Kidney (tissue), 14 donors: ENCODE results near the gene LRRC27. TPM values are rescaled to one million over a fixed set of nuclear protein-coding genes. Genes with fewer than 3 reads are reported as not detected.
A peak's percentile ranks its signal among the peaks of the same experiment; 100 is the strongest.

Source experiments
- DNase-seq, 5 donors: peaks; one replicate each; pipeline ENCODE4 v3.0.0-alpha.2; 2013 to 2020
- FAIRE-seq: peaks from 2 replicates; lab custom pipeline; 2012; peaks lifted over from hg19 to GRCh38; lab: Jason Lieb, UNC
- H3K27ac ChIP-seq, 2 donors: one replicate each; pipeline ENCODE4 v1.7.0; 2013; ENCODE audit warnings: low read depth in 2 of 2, low read length in 2 of 2, inconsistent platforms in 1 of 2
- H3K27me3 ChIP-seq: one replicate; pipeline ENCODE4 v1.7.1; 2013; ENCODE audit warnings: low read length, inconsistent platforms; ENCODE audit not compliant: control insufficient read depth, insufficient read depth
- H3K36me3 ChIP-seq, 3 donors: one replicate each; pipeline versions ENCODE4 v1.7.0 to v1.7.1; 2013; ENCODE audit warnings: low read length in 3 of 3, control low read depth in 1 of 3, inconsistent platforms in 1 of 3; ENCODE audit not compliant: insufficient read depth in 3 of 3, control insufficient read depth in 2 of 3
- H3K4me1 ChIP-seq, 3 donors: one replicate each; pipeline versions ENCODE4 v1.7.0 to v1.7.1; 2013; ENCODE audit warnings: low read length in 3 of 3, inconsistent platforms in 1 of 3, low read depth in 1 of 3; ENCODE audit not compliant: control insufficient read depth in 2 of 3, insufficient read depth in 2 of 3
- H3K4me3 ChIP-seq, 3 donors: one replicate each; pipeline versions ENCODE4 v1.7.0 to v1.8.1; 2013; ENCODE audit warnings: low read length in 3 of 3, control low read depth in 1 of 3, inconsistent platforms in 1 of 3
- H3K9ac ChIP-seq, 3 donors: one replicate each; pipeline versions ENCODE4 v1.7.0 to v1.7.1; 2013; ENCODE audit warnings: low read length in 3 of 3, control low read depth in 1 of 3, inconsistent platforms in 1 of 3
- H3K9me3 ChIP-seq, 3 donors: one replicate each; pipeline versions ENCODE4 v1.7.0 to v1.7.1; 2013; ENCODE audit warnings: low read length in 3 of 3, control low read depth in 1 of 3, inconsistent platforms in 1 of 3; ENCODE audit not compliant: control insufficient read depth in 2 of 3, insufficient read depth in 1 of 3
- intact Hi-C: fragments of 100-400 bp; cut with DNase I; formaldehyde crosslinking; loops from one replicate; pipeline ENCODE4 v1.11.1; 2022
- polyA plus RNA-seq: library from polyadenylated mRNA; stranded (reverse); fragments of 350-450 nt; fragmentation: Illumina TruSeq; extraction: RNeasy Lipid Tissue Mini Kit (QIAGEN cat#74804); gene quantifications from one replicate; pipeline ENCODE4 v1.2.3, GENCODE V29; 2014; ENCODE audit warnings: low read depth, low replicate concordance; ENCODE audit not compliant: insufficient read depth
- total RNA-seq: library from RNA; stranded (reverse); fragmentation: NEBNext Ultra II Directional; extraction: Animal tissue kit (Norgen Biotek cat#: 25700); gene quantifications from one replicate; pipeline ENCODE4 v1.2.1, GENCODE V29; 2021
- TF ChIP-seq, protein P1 (sequence below): IDR thresholded peaks from 3 replicates; pipeline ENCODE4 v1.5.1; 2012; ENCODE audit warnings: mild to moderate bottlenecking, moderate library complexity, borderline replicate concordance; ENCODE audit not compliant: insufficient read depth; ENCODE audit errors: extremely low read depth
- donor health status: control.
- donor health status: control.
- donor health status: control.
- donor health status: control.
- donor health status: control.
- donor health status: DM: yes; HTN: yes; CAD: no.
- donor health status: Normal renal cell carcinoma (clear cell type).

The LRRC27 gene
- total and polyA plus RNA-seq, 2 donors from 2014 or later: 14.4 to 14.6 TPM

DNA sequence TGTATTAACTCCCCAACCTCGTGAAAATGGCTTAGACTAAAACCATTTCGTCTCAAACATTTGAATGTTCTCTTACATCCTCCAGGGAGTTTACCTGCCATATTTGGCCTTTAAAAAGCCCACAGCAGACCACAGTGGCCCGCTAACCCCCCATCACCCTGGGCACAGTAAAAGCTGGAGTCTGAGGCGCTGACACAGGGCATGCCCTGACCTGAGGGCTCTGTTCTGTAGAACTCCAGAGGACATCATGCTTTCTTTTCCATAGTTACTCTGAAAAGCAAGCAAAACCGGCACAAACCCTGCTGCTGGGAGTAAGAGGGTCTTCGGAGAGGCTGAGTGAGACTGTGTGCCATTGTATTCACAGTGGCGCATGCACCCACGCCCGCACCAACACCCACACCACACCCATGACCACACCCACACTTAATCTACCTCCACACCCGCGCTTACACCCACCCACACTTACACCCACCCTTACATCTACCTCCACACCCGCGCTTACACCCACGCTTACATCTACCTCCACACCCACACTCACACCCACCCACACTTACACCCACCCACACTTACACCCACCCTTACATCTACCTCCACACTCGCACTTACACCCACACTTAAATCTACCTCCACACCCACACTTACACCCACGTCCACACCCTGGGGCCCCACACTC, 32.1 kb downstream of the LRRC27 start:
- Histone ChIP-seq H3K4me1 (no peaks in the 10 kb centered on the region), H3K36me3 (peaks cover 0 to 8% (median 2%) of the 10 kb centered on the region in 3 donors), H3K9ac (no peak overlapping the region), H3K27ac (no peak overlapping the region), H3K27me3 (no peaks in the 10 kb centered on the region), H3K9me3 (no peaks in the 10 kb centered on the region), H3K4me3 (no peak overlapping the region)
- intact Hi-C loops: no loop called here
- DNase-seq (peak in 2 of 5 donors; percentile 68 to 89), FAIRE-seq (peak; percentile 19)
- TF ChIP-seq, protein P1, sequence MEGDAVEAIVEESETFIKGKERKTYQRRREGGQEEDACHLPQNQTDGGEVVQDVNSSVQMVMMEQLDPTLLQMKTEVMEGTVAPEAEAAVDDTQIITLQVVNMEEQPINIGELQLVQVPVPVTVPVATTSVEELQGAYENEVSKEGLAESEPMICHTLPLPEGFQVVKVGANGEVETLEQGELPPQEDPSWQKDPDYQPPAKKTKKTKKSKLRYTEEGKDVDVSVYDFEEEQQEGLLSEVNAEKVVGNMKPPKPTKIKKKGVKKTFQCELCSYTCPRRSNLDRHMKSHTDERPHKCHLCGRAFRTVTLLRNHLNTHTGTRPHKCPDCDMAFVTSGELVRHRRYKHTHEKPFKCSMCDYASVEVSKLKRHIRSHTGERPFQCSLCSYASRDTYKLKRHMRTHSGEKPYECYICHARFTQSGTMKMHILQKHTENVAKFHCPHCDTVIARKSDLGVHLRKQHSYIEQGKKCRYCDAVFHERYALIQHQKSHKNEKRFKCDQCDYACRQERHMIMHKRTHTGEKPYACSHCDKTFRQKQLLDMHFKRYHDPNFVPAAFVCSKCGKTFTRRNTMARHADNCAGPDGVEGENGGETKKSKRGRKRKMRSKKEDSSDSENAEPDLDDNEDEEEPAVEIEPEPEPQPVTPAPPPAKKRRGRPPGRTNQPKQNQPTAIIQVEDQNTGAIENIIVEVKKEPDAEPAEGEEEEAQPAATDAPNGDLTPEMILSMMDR: no peak

- Histone ChIP-seq H3K9ac (no peak overlapping the region), H3K27me3 (no peaks in the 10 kb centered on the region), H3K4me1 (no peaks in the 10 kb centered on the region), H3K4me3 (no peak overlapping the region), H3K27ac (no peak overlapping the region), H3K9me3 (no peaks in the 10 kb centered on the region), H3K36me3 (peaks cover 0 to 8% (median 2%) of the 10 kb centered on the region in 3 donors)
- no peak for FAIRE-seq
- DNase-seq: peak in 2 of 5 donors; percentile 34 to 40
- TF ChIP-seq, protein P1: no peak
- intact Hi-C loops: no loop called here
These were observed 32.6 kb downstream of the LRRC27 start for GRCh38 chr10:132364594-132364970.

DNA sequence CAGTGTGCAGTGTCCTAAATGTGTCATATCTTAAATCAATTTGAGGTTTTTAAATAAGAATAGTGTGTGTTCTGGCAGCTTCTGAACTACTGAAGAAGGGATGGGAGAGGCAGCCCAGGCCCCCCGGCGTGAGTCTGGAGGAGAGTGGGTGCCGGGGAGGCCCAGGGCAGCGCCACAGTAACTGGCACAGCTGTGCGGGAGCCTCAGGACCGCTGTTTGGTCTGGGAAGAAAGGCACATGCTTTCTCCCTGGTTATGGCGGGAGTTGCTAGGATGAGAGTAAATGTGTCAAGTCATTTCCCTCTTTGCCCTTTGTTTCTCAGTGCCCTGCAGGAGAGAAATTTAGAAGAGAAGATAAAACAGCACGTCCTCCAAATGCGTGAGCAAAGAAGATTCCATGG, 33.1 kb downstream of the LRRC27 start:
- intact Hi-C loops: no loop called here
- Histone ChIP-seq H3K9ac (no peak overlapping the region), H3K4me1 (no peaks in the 10 kb centered on the region), H3K27ac (no peak overlapping the region), H3K27me3 (no peaks in the 10 kb centered on the region), H3K4me3 (no peak overlapping the region), H3K9me3 (no peaks in the 10 kb centered on the region), H3K36me3 (peaks cover 0 to 8% (median 2%) of the 10 kb centered on the region in 3 donors)
- no peak for FAIRE-seq
- no peak for DNase-seq
- TF ChIP-seq, protein P1: no peak

GRCh38 chr10:132366006-132366405, 34.0 kb downstream of the LRRC27 start:
- Histone ChIP-seq H3K36me3 (peaks cover 0 to 8% (median 2%) of the 10 kb centered on the region in 3 donors), H3K27me3 (no peaks in the 10 kb centered on the region), H3K9me3 (no peaks in the 10 kb centered on the region), H3K4me3 (no peak overlapping the region), H3K4me1 (no peaks in the 10 kb centered on the region), H3K9ac (no peak overlapping the region), H3K27ac (no peak overlapping the region)
- DNase-seq: peak in 2 of 5 donors; percentile 20 to 33
- intact Hi-C loops: no loop called here
- TF ChIP-seq, protein P1: no peak
- no peak for FAIRE-seq
